ENCODE data around the gene SCUBE1. TPM values are rescaled to one million over a fixed set of nuclear protein-coding genes. Genes with fewer than 3 reads are reported as not detected.

SCUBE1 gene
- total and polyA plus RNA-seq, 2 of the 8 experiments (the other 6 are each of a cell fraction or from before 2014, with no cell fraction given) = 2.3 to 4.9 TPM

GRCh38 chr22:43211941-43212433 lies 131.2 kb downstream of the SCUBE1 start:
- DNase-seq (ENCODE audit: low read depth in 1 of 2, low spot score in 2 of 2) (no peak), FAIRE-seq (no peak)
- Histone ChIP-seq H3K9me3 (ENCODE audit: insufficient read depth in 2 of 2, low read depth in 1 of 2, low read length in 1 of 2) (no peaks in the 10 kb centered on the region), H2BK20ac (ENCODE audit: low read length) (no peak overlapping the region), H4K91ac (replicated peaks; ENCODE audit: insufficient read length, low read length) (no peak overlapping the region), H3K18ac (ENCODE audit: extremely low read depth, low read length) (no peak overlapping the region), H3K4ac (replicated peaks; ENCODE audit: insufficient read length, low read depth, low read length) (no peak overlapping the region), H3K23me2 (ENCODE audit: low read depth, low read length) (no peaks in the 10 kb centered on the region), H3K36me3 (ENCODE audit: control insufficient read depth in 2 of 4, insufficient read depth in 4 of 4, low read length in 3 of 4) (no peaks in the 10 kb centered on the region), H2BK5ac (ENCODE audit: low read depth, low read length) (no peak overlapping the region), H3K23ac (ENCODE audit: insufficient read length) (no peak overlapping the region), H2BK15ac (ENCODE audit: low read length) (no peak overlapping the region), H3K56ac (replicated peaks; ENCODE audit: insufficient read length, low read depth, low read length) (no peak overlapping the region), H3K4me2 (ENCODE audit: insufficient read depth in 1 of 2, low read depth in 2 of 2, low read length in 2 of 2) (no peak overlapping the region), H3K9ac (replicated peaks in 1 of 4; ENCODE audit: extremely low read depth in 1 of 4, low read depth in 3 of 4, low read length in 3 of 4) (no peak overlapping the region), H4K20me1 (replicated peaks in 1 of 2; ENCODE audit: control insufficient read depth in 1 of 2, insufficient read depth in 2 of 2, low read length in 2 of 2) (peaks cover 0 to 2% of the 10 kb centered on the region in 2 experiments), H2AK5ac (ENCODE audit: low read depth, low read length) (no peak overlapping the region), H2BK120ac (replicated peaks; ENCODE audit: low read depth, low read length) (no peak overlapping the region), H2AFZ (ENCODE audit: low read length) (no peak overlapping the region), H3K27ac (ENCODE audit: low read depth, low read length) (no peak overlapping the region), H4K5ac (ENCODE audit: insufficient read length, low read depth, low read length) (no peak overlapping the region), H3K14ac (ENCODE audit: insufficient read length) (no peak overlapping the region), H2BK12ac (ENCODE audit: low read depth, low read length) (no peak overlapping the region), H4K8ac (ENCODE audit: extremely low read depth, insufficient read depth, low read length) (no peak overlapping the region), H3K27me3 (replicated peaks in 1 of 4; ENCODE audit: control insufficient read depth in 3 of 4, extremely low read depth in 1 of 4, insufficient read depth in 3 of 4, low read length in 3 of 4) (no peaks in the 10 kb centered on the region), H3K4me1 (replicated peaks in 1 of 4; ENCODE audit: control insufficient read depth in 3 of 4, insufficient read depth in 4 of 4, low read length in 3 of 4) (peaks cover 0 to 14% (median 6%) of the 10 kb centered on the region in 4 experiments; a peak in 5 of 7 replicates), H3K79me1 (ENCODE audit: low read depth, low read length) (no peaks in the 10 kb centered on the region), H3K79me2 (ENCODE audit: control insufficient read depth in 1 of 2, insufficient read depth in 2 of 2, low read length in 2 of 2) (no peaks in the 10 kb centered on the region), H3K4me3 (ENCODE audit: extremely low read depth in 1 of 4, insufficient read depth in 2 of 4, low read depth in 3 of 4, low read length in 4 of 4) (no peak overlapping the region)
- ChIA-PET CTCF (ENCODE audit: partially characterized antibody) (interaction anchor here (0.6 to 16.7 kb wide), 3 partner anchors 9 to 17 kb away, joined by 4 to 186 read pairs (median 4); no protein-coding TSS in a partner anchor), POLR2A (ENCODE audit: partially characterized antibody) (interaction anchor here (0.6 to 1.5 kb wide), 3 partner anchors 10 to 86 kb away, joined by 3 to 4 read pairs (median 3); no protein-coding TSS in a partner anchor)
- TF ChIP-seq SIN3A (conservative IDR thresholded peaks at IDR 0.05 in 1 of 2, IDR thresholded peaks at IDR 0.05 in 1 of 2; ENCODE audit: low read depth in 1 of 2, low read length in 2 of 2) (no peak), USF2 (IDR thresholded peaks at IDR 0.05; ENCODE audit: low read length) (no peak)
- WGBS, 2 experiments (ENCODE audit: extremely low coverage in 1 of 2, insufficient coverage in 1 of 2, insufficient read length in 1 of 2, insufficient replicate concordance in 2 of 2, low coverage in 1 of 2, low lambda C conversion rate in 2 of 2, missing lambda C conversion rate in 1 of 2) = 80% methylated on average over 6 of the region's 13 CpGs; no CpG with 5 or more reads in 1 of the 2 experiments
